ENCODE results near the gene MPG. TPM values are rescaled to one million over a fixed set of nuclear protein-coding genes. Genes with fewer than 3 reads are reported as not detected.

MPG gene
- total and polyA plus RNA-seq, 10 of the 15 experiments (the other 5 are each of a cell fraction or from before 2014, with no cell fraction given), result 0.32 to 193 (median 55.7) TPM

- no peak for FAIRE-seq
- 90% methylated on average over 11 of the region's 11 CpGs for WGBS (ENCODE audit: insufficient coverage, insufficient replicate concordance, low lambda C conversion rate, missing lambda C conversion rate)
- no peak overlapping the region for H3K4me2 ChIP-seq (ENCODE audit: control insufficient read depth, insufficient read depth)
- no peak for DNase-seq (ENCODE audit: low read depth, low spot score)
- ATAC-seq, result no peak
- ChIA-PET SMC1A (ENCODE audit: uncharacterized antibody, unreplicated experiment) (interaction anchor here (0.9 kb wide), 1 partner anchor 42 kb away, joined by 3 read pairs; no protein-coding TSS in a partner anchor), CTCF (interaction anchor here (1.0 to 4.0 kb wide), 2 partner anchors 9 to 41 kb away, joined by 3 to 16 read pairs; no protein-coding TSS in a partner anchor), RAD21 (ENCODE audit: unreplicated experiment) (interaction anchor here (0.9 kb wide), 1 partner anchor 10 kb away, joined by 3 read pairs; no protein-coding TSS in a partner anchor), POLR2A (no interaction called here)
- H3K4me3 ChIP-seq, result no peak overlapping the region
- no peaks in the 10 kb centered on the region for H4K20me1 ChIP-seq (ENCODE audit: control insufficient read depth, insufficient read depth)
- in situ Hi-C loops (cut with MboI) (no loop called here), intact Hi-C loops (cut with micrococcal nuclease; ENCODE audit: unreplicated experiment) (no loop called here)
- no peaks in the 10 kb centered on the region; the same call in 2 of the 3 replicates for H3K9me3 ChIP-seq (replicated peaks; ENCODE audit: control insufficient read depth, insufficient read depth, low read length)
- H3K79me2 ChIP-seq (ENCODE audit: control insufficient read depth, insufficient read depth, low read length), result peaks cover 38% of the 10 kb centered on the region
- no peaks in the 10 kb centered on the region for H3K4me1 ChIP-seq (ENCODE audit: control insufficient read depth, insufficient read depth, low read length)
- H3K27ac ChIP-seq (ENCODE audit: control insufficient read depth, insufficient read depth), result no peak overlapping the region
- no peak overlapping the region for H2AFZ ChIP-seq (ENCODE audit: control insufficient read depth, low read depth, low read length)
- no TSS peak for BruUV-seq (replicated peaks)
- no peak for TF ChIP-seq ESRRA (IDR thresholded peaks at IDR 0.05; ENCODE audit: low read length)
- TF ChIP-seq ZNF274 (IDR thresholded peaks at IDR 0.05; ENCODE audit: insufficient read depth, insufficient read length), result no peak
- TF ChIP-seq STAT3 (IDR thresholded peaks at IDR 0.05; ENCODE audit: low read depth, low read length), result no peak
- TF ChIP-seq BCLAF1 (IDR thresholded peaks at IDR 0.05), result no peak
- TF ChIP-seq GABPA (IDR thresholded peaks at IDR 0.05; ENCODE audit: low read depth), result no peak
- no peak for TF ChIP-seq POU2F2 (IDR thresholded peaks at IDR 0.05; ENCODE audit: borderline replicate concordance, low read depth, low read length)
- no peak for TF ChIP-seq PAX5 (IDR thresholded peaks at IDR 0.05; ENCODE audit: borderline replicate concordance, low read depth, low read length)
- TF ChIP-seq PAX8 (IDR thresholded peaks at IDR 0.05), result no peak
- TF ChIP-seq SRF (IDR thresholded peaks at IDR 0.05; ENCODE audit: low read depth in 2 of 2, low read length in 2 of 2), result no peak
- no peak for TF ChIP-seq NR2C2 (IDR thresholded peaks at IDR 0.05; ENCODE audit: borderline replicate concordance, control insufficient read depth, insufficient read length, low read depth)
- TF ChIP-seq MTA2 (IDR thresholded peaks at IDR 0.05; ENCODE audit: low read depth), result no peak
- no peak for TF ChIP-seq MEF2B (IDR thresholded peaks at IDR 0.05; ENCODE audit: partially characterized antibody, poor library complexity, severe bottlenecking)
- TF ChIP-seq PBX3 (IDR thresholded peaks at IDR 0.05; ENCODE audit: insufficient replicate concordance, low read depth, low read length), result no peak
- TF ChIP-seq CBX3 (IDR thresholded peaks at IDR 0.05; ENCODE audit: borderline replicate concordance, low read depth), result no peak
- no peak for TF ChIP-seq POLR2AphosphoS5 (IDR thresholded peaks at IDR 0.05; ENCODE audit: low read length)
- no peak for TF ChIP-seq TCF12 (IDR thresholded peaks at IDR 0.05; ENCODE audit: low read depth, low read length)
- TF ChIP-seq RAD51 (IDR thresholded peaks at IDR 0.05), result no peak
- no peak for TF ChIP-seq ETV6 (conservative IDR thresholded peaks at IDR 0.05 in 1 of 2, IDR thresholded peaks at IDR 0.05 in 1 of 2; ENCODE audit: borderline replicate concordance in 1 of 2, low read depth in 1 of 2)
- TF ChIP-seq MYC (IDR thresholded peaks at IDR 0.05; ENCODE audit: insufficient read depth, insufficient read length, insufficient replicate concordance, low read length, severe bottlenecking), result no peak
- no peaks in the 10 kb centered on the region for H3K27me3 ChIP-seq (replicated peaks in 1 of 2; ENCODE audit: control insufficient read depth in 2 of 2, insufficient read depth in 2 of 2, low read length in 1 of 2)
- peaks cover 6 to 8% of the 10 kb centered on the region in 2 experiments for H3K36me3 ChIP-seq (ENCODE audit: control insufficient read depth in 2 of 2, insufficient read depth in 2 of 2, low read length in 1 of 2)
- H3K9ac ChIP-seq (ENCODE audit: control insufficient read depth, insufficient read depth, low read length), result no peak overlapping the region
Observed at GRCh38 chr16:55571-56136, 22.4 kb upstream of the MPG start.

All from GM12878 (cell line).